HG02885 (cell line): ENCODE results near the gene ALOX5AP.
A peak's percentile ranks its signal among the peaks of the same experiment; 100 is the strongest.

Experiments used
- ATAC-seq: cut with Tn5 transposase; IDR thresholded peaks from one replicate; pipeline ENCODE4 v1.9.1; 2021; ENCODE audit warnings: mild to moderate bottlenecking; ENCODE audit not compliant: unreplicated experiment, poor library complexity

Gene ALOX5AP

GRCh38 chr13:30791354-30792001 lies 56.1 kb downstream of the ALOX5AP start:
- no peak for ATAC-seq

DNA sequence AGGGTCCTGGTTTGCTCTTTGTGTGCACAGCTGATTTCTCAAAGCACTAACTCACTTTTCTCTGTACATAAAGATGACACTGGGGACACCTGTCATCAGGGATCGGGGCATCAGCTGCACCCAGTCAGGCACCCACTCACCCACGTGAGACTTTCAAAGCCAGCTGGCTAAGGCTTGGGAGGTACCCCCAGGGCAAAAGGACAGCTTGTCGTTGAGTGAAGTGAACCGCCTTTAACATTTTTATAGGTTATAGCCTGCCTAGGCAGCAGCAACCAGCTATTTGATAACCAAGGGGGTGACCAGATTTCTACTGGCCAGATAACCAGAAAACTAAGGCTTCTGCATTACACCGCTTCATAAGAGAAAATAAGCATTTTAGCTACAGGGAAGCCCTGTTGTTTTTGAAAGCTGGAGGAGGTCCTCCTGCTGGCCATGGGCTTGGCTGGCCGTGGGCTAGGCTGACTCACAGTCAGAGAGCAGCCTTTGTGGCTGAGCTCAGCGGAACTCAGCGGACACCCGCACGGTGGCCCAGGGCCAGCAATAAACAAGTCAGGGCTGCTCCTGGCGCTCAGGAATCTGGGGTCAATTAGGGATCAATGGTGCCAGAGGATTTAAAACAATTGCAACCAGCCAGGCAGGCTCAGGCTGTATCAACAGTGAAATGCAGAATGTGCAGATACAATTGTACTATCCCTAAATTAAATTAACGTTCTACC lies 57.1 kb downstream of the ALOX5AP start:
- no peak for ATAC-seq

- ATAC-seq: no peak
Observed at GRCh38 chr13:30796132-30796572, 60.8 kb downstream of the ALOX5AP start.

DNA sequence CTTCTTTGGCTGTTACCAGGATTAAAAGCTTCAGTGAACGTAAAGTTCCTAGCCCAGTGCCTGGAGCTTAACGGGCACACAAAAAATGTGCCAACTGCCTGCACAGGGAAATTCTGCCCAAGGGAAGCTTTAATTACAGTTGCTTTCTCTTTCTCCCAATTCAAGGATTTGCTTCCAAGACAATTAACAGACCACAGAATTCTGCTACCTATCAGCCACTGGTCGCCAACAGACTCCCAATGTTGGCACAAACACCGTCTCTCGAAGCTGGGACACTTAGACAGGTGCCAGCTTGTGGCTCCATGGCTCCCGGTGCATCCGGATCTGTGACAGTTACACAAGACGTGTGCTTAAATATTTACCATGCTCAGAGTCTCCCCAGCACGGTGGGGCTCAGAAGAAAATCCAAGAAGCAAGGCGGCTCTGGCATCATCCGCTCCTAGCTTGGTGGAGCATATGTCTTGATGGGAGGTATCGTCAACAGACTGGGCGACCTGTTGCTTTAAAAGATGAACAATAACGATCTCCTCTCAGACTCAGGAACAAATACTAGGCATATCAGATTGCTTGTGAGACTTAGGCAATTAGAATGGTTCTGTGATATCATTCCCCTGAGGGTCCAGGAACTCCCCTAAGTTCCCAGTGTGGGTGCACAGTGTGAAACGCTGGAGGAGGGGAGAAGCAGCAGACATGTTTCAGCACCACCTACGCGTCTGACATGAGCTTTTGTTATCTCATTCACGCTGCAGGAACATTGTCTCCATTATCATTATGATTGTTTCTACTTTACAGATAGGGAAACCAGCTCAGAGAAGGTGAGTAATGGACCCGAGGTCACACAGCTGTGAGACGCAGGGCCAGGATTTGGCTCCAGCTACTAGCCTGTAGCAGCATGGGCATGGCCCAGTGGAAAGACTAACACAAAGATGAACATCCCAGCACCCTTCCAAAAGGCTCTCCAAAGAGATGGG lies 61.6 kb downstream of the ALOX5AP start:
- no peak for ATAC-seq

- ATAC-seq: no peak
Observed at GRCh38 chr13:30797847-30798535, 62.6 kb downstream of the ALOX5AP start.

DNA sequence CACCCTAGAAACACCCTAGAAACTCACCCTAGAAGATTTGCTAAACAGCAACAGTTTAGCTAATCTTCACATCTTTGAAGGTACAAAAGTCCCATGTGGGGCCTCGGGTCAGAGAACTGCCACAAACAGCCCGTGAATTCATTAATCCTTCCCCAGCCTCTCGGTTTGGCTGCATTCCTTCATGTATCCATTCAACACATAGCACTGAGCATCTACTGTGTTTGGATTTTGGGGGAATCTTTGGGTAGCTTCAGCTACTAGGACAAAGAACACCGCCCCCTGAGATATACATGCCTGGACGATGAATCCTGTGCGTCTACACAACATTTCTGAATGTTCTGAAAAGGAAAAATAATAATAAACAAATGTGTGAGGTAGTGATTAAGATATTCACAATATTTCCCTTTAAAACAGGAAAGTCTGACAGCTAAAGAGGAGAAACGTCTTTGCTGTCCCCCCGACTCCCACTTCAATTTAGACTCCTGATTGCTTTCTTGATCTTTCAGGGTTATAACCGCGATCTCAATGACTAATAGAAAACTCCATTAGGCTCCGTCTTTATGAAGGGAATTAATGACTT lies 63.5 kb downstream of the ALOX5AP start:
- no peak for ATAC-seq

DNA sequence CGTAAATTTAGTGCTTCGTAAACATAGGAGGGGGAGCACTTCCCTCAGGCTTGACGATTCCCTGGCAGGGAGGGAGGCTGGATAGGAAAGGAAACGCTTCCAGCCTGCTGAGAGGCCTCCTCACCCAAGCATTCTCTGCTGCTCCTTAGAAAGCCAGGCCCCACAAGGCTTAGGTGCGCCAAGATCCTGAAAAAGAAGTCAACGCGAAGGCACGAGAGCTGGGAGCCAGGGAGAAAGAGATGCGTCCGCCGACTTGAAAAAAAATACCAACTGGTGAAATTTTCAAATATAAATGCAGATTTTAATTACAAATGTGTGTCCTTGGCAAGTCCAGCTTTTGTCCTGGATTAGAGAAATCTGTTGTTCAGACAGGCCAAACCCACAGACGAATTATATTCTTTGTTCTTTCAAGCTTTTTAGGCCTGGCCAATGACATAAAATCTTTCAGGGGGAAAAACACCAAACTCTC lies 64.0 kb downstream of the ALOX5AP start:
- ATAC-seq: no peak

DNA sequence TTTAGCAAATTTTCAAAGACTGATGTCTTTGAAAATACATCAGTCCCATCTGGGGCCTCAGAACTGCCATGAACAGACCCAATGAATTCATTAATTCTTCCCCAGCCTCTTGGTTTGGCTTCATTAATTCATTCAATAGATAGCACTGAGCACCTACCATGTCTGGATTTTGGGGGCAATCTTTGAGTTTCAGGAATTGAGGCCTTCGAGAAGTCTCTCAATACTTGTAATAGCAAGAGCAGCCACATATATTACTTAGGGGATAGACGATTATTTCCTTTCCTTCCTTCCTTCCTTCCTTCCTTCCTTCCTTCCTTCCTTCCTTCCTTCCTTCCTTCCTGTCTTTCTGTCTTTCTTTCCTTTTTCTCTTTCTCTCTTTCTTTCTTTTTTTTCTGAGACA lies 64.8 kb downstream of the ALOX5AP start:
- ATAC-seq: no peak

DNA sequence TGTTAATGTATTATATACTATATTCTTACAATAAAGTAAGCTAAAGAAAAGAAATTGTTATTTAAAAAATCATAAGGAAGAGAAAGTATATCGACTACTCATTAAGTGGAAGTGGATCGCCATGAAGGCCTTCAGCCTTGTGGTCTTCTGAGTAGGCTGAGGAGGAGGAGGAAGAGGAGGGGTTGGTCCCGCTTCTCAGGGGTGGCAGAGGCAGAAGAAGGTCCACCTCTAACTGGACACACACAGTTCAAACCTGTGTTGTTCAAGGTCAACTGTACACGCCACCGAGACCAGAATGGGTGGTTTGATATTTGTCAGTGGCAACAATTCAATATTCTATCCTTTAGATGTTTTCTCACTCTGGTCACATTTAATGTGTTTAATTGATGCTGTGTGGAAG lies 67.2 kb downstream of the ALOX5AP start:
- no peak for ATAC-seq

DNA sequence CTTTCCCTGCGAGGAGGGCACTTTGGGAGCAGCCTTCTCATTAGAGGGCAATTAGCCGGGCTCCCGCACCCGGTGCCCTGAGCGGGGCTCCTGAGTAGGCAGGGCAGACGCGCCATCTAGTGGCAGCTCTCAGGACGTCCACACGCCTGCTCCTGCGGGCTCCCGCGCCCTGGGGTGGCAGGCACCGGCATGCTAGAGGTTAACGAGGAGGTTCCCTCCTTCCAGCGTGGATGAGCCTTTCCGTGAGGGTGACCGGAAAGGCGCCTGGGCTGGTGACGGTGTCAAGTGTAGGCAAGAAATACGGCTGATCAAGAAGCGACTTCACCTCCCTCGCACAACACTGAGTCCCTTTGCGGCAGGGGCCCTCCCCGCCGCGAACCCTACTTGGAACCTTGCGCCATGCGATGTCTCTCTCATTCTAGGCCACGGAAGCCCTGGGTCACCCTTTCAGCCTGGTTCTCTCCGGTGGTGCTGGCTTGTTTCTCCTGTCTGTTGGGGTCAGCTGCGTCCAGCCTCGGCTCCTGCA lies 67.7 kb downstream of the ALOX5AP start:
- ATAC-seq: peak; percentile 97

DNA sequence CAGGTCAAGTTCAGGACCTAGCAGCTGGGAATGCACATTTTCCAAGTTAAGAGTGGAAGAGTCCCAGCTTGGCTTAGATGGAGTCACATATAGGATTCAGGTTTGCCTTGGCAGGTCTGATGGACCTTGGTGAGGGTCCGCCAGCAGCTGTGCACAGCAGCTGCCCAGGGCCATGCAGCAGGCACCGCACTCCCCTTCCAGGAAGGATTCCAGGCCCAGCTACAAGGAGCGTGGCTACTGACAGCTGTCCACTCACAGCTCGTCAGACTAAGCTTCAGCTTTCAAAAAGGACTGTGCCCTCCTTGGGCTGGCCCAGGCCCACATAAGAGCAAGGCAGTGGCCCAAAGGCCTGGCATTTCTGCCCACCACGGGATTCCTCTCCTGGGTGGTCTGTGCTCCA lies 68.4 kb downstream of the ALOX5AP start:
- no peak for ATAC-seq

DNA sequence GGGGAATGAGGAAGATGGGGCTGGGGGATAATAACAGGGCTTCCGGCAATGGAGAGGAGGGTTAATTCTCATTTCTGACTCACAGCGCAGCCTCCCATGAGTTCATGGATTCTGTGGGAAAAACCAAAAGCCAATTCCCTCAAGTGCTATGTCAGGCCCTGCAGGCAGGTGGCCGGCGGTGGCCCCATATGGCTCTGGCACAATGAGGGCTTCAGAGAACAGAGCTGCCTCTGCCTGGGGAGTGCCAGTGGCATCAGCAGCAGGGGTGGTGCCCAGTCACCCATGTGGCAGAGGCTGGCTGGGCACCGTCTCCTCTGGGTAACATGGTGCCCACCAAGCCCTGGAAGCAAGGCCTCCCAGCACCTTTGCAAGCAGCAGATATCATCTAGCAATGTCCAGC lies 69.1 kb downstream of the ALOX5AP start:
- no peak for ATAC-seq

DNA sequence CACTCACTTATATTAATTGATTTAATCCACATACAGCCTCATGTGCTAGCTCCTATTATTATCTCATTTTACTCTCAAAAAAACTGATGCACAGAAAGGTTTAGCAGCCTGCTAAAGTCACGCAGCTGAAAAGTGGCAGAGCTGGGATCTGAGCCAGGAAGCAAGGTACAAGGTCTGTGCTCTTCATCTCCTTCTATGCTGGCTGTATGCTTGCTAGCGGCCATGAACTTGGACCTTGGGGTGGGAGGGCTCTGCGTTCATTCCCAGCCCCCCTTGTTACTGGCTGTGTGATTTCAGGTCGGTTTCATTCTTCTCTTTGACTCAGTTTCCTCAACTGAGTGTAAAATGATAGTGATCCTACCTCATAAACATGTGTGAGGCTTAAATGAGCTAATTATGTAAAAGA lies 69.8 kb downstream of the ALOX5AP start:
- ATAC-seq: no peak

DNA sequence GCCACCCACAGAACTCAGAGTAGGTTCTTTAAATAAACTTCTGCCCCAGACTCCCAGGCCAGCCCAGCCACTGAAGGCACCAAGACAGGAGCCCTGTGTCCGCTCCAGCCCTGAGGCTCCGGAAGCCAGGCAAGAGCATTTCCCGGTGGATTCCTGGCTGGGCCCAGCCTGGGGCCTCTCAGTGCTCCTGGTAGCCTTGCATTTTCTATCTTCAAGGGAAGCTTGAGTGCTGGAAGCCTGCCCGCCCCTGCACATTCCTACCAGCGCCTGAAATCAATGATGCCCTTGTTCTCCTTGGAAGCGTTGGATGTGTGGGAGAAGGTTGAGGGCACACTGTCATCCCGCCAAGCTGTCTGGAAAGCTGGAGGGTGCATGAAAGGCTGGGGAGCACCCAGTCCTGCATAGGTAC lies 70.3 kb downstream of the ALOX5AP start:
- ATAC-seq: no peak

- no peak for ATAC-seq
Observed at GRCh38 chr13:30806784-30807183, 71.4 kb downstream of the ALOX5AP start.

DNA sequence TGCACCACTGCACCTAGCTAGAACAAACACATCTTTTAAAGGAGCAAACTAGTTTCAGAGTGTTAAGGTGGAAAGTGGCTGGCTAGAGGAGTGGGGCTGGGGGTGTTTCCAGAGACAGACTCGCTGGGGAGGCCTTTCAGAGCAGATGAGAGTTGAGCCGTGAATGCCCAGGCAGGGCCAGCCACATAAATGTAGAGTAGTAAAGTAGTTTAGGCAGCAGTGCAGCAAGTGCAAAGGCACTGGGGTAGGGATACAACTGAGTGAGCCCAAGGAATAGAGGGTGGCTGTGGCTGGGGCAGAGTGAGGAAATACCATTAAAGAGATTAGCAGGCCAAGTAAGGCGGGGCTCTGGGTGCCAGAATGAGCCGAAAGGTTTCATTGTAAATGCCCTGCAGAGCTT lies 72.0 kb downstream of the ALOX5AP start:
- no peak for ATAC-seq

DNA sequence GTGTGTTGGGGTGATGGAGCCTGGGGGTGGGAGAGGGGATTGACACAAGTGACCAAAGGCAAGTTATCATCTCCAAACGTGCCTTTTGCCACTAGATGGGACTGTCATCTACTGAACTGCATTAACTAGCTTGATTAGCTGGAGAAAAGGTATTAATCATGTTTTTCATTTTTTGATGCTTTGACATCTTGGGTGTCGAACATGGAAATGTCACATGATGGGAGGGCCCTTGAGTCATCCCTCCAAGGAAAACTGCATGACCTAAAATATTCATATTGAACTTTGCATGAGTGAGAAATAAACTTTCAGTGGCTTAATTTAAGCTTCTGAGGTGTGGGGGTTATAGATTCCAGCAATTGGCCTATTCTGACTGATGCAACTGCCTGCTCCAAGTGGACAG lies 73.3 kb downstream of the ALOX5AP start:
- no peak for ATAC-seq

GRCh38 chr13:30809787-30810186 lies 74.4 kb downstream of the ALOX5AP start:
- no peak for ATAC-seq

DNA sequence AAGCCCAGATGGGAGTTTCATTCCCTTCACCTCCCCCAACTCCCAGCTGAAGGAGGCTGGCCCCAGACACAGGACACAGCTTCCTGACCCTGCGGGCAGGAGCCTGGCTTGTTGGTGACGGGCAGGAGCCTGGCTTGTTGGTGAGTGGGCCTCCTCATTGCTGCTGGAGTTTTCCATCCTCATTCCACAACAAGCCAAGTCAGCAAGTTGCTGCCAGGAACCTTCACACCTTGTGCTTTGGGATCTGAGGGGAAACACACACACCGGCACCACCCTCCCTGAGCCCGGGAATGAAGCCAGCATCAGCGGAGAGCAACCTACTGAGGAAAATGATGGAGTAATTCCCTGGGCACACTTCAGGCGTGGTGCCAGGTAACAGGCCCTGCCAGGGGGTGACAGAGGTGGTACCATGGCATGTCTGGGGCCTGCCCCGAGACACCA lies 74.9 kb downstream of the ALOX5AP start:
- ATAC-seq: no peak

- no peak for ATAC-seq
Observed at GRCh38 chr13:30810801-30811200, 75.5 kb downstream of the ALOX5AP start.
